Measurements from ENCODE around the gene ZNF23.
A peak's percentile ranks its signal among the peaks of the same experiment; 100 is the strongest.

The ZNF23 gene

GRCh38 chr16:71426069-71426879, 35.8 kb downstream of the ZNF23 start:
- peak; percentile 37 for DNase-seq

- DNase-seq, result no peak
Observed at GRCh38 chr16:71425746-71426068, 36.3 kb downstream of the ZNF23 start.

GRCh38 chr16:71424626-71425025, 37.4 kb downstream of the ZNF23 start:
- peak; percentile 30 for DNase-seq

DNA sequence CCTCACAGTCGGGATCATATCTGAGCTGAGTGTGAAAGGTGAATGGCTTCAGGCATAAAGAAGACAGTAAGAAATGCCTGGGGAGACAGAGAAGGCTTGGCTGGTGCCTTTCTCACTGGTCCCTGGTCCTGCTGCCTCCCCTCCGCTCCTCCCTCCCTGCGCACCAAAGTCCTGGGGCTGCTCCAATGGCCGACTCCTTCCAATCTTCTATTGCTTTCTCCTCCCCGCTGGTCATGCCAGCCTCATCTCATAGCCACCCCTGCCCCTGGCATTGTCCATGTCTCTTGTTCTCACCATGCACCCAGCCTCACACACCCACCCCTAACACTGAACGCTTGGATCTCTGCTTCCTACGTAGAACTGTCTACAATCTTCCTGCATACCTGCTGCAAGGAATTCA, 38.2 kb downstream of the ZNF23 start:
- DNase-seq, result peak; percentile 21

- peak; percentile 8 for DNase-seq
Observed at GRCh38 chr16:71423016-71423415, 39.0 kb downstream of the ZNF23 start.

DNA sequence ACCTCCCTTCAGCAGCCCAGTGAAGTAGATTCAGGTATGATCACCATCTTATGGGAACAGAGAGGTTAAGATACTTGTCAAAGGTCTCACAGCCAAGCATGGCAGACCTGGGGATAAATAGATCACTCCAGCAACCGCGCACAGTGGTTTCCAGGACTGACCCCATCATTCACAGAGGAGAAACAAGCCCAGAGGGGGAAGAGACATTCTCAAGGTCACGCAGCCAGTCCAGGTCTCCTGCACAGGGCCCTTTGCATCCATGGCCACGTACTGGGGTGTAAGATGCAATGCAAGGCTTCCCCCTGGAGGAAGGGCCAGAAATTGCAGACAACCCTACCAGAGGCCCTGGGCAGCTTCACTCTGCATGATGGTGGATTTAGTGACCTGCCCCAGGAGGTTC, 40.1 kb downstream of the ZNF23 start:
- peak; percentile 66 for DNase-seq

GRCh38 chr16:71414038-71414437, 48.0 kb downstream of the ZNF23 start:
- DNase-seq, result peak; percentile 25

GRCh38 chr16:71413341-71413740, 48.7 kb downstream of the ZNF23 start:
- peak; percentile 54 for DNase-seq

- DNase-seq, result peak; percentile 82
Observed at GRCh38 chr16:71412270-71413160, 49.5 kb downstream of the ZNF23 start.

DNA sequence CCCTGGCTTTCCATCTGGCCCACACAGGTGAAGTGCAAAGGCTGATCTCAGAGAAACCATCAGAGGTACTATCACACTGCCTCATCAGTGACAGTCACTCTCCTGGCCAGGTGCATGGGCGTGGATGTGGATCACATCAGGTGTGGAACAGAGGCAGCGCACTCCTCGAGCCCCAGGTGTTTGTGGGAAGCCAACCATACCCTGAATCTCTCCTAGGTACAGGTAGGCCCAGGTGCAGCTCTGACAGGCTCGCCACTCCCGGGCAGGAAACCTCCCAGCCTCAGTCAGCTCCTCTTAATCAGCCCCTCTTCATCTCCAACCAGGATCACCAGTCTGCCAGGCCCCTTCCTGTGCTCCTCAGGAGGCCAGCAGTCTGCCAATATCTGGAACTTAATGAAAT, 51.9 kb downstream of the ZNF23 start:
- DNase-seq, result peak; percentile 39

- DNase-seq, result peak; percentile 4
Observed at GRCh38 chr16:71409011-71409775, 52.9 kb downstream of the ZNF23 start.

DNA sequence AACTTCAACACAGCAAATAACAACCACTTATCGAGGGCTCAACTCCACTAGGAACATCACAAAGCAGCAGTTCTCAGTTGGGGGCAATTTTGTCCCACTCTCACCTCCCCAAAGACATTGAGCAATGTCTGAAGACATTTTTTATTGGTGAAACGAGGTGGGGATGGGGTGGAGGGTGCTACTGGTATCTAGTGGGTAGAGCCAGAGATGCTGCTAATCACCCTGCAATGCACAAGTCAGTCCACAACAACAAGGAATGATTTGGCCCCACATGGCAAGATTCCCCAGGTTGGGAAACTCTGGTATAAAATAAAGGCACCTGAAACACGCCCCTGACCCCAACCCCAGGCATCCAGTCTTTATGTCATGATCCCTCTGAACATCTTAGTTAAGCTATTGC, 53.5 kb downstream of the ZNF23 start:
- peak; percentile 21 for DNase-seq

DNA sequence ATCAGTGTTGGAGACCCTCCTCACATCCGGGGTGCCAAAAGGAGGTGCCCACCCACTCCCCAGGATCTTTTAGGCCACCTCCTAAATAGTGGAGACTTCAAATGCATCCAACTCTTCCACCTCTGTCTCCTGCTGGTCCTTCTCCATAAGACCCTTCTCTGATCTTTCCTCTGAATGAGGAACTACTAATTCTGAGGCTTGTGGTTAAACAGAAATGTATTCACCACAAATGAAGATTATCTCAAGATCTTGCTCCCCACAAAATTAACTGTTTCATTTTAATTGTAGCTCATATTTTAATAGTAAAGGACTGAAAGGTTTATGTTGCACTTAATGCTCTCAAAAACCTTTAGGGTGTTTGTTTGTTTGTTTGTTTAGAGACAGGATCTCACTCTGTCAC, 54.3 kb downstream of the ZNF23 start:
- no peak for DNase-seq

- DNase-seq, result peak; percentile 19
Observed at GRCh38 chr16:71406724-71407123, 55.3 kb downstream of the ZNF23 start.

DNA sequence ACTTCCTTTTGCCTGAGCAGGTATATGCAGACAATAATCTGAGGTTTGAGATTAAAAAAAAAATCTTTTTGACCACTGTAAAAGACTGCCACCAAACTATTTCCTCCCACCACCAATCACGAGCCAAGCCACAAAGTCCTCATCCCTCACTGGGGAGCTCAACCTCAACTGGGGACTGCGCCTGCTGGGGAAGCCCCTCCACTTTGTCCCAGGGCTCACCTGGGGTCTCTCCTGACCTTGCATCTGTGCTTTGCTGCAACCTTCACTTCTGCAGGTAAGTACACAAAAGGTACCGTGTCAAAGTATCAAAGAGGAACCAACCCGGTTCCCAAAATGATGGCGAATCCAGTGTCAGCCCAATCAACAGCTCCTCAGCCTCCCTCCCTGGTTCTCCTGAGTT, 55.7 kb downstream of the ZNF23 start:
- peak; percentile 50 for DNase-seq

- peak; percentile 13 for DNase-seq
Observed at GRCh38 chr16:71404364-71404763, 57.7 kb downstream of the ZNF23 start.

GRCh38 chr16:71402674-71403073, 59.4 kb downstream of the ZNF23 start:
- peak; percentile 16 for DNase-seq

- DNase-seq, result peak; percentile 42
Observed at GRCh38 chr16:71402007-71402406, 60.0 kb downstream of the ZNF23 start.

DNA sequence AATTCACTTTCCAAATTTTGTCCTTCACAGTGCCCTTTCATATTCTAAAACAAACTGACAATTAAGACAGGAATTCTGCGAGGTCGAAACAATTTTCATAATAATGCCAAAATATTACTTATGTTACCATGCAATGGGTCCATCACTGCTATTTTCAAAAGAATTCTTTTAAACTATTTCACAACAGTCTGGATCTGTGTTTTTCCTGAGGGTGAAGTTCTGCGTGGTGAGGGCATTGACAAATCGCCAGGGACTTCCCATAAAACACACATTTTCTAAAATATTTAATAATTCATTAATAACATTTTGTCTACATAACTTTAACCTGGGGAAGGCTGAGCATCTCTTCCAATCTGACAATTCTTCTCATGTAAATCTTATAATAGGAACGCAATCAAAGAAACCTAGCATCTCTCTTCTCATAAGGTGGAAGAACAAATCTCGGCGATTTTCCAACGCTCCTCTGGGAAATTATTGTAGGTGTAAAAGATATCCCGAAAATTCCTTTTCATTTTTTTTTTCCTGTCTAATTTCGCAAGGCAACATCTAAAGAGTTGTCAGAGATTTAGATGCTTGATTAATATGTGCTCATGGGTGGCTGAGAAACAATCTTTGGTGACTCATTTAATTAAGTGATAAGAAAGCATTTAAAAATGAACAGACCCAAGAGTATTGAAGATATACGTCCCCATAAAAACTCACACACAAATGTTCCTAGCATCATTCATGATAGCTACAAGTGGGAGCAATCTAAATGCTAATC, 62.1 kb downstream of the ZNF23 start:
- no peak for DNase-seq

All from activated effector memory CD4-positive, alpha-beta T cell treated with anti-CD3 and anti-CD28 coated beads, Interleukin-2, amount 50 U/mL, for 16 hours (primary cell).